Lung (tissue), 12 donors: Measurements from ENCODE around the gene CALM3. TPM values are rescaled to one million over a fixed set of nuclear protein-coding genes. Genes with fewer than 3 reads are reported as not detected.

Experiments
- ATAC-seq: fragments of 200-7000 bp; cut with Tn5 transposase; one replicate; pipeline ENCODE4 v1.9.1; 2020; ENCODE audit warnings: moderate number of reproducible peaks; ENCODE audit not compliant: insufficient read depth, low FRiP score
- DNase-seq, 3 donors: peaks; one replicate each; pipeline ENCODE4 v3.0.0-alpha.2; 2013 to 2017
- H3K27ac ChIP-seq, 2 donors: one replicate each; pipeline ENCODE4 v1.5.1; 2013; ENCODE audit warnings: mild to moderate bottlenecking in 2 of 2, moderate library complexity in 2 of 2, control low read depth in 1 of 2, inconsistent platforms in 1 of 2, low read depth in 1 of 2, low read length in 1 of 2
- H3K27me3 ChIP-seq, 3 donors: one replicate each; pipeline ENCODE4 v1.5.1; 2013; ENCODE audit warnings: low read length in 2 of 3; ENCODE audit not compliant: control insufficient read depth in 3 of 3, insufficient read depth in 3 of 3
- H3K36me3 ChIP-seq, 4 donors: one replicate each; pipeline ENCODE4 v1.5.1; 2013; ENCODE audit warnings: low read length in 4 of 4, mild to moderate bottlenecking in 1 of 4, moderate library complexity in 1 of 4; ENCODE audit not compliant: control insufficient read depth in 4 of 4, insufficient read depth in 4 of 4
- H3K4me1 ChIP-seq, 5 donors: one replicate each; pipeline ENCODE4 v1.5.1; 2013; ENCODE audit warnings: low read length in 5 of 5, mild to moderate bottlenecking in 2 of 5, moderate library complexity in 1 of 5; ENCODE audit not compliant: control insufficient read depth in 5 of 5, insufficient read depth in 5 of 5
- H3K4me3 ChIP-seq: one replicate; pipeline ENCODE4 v1.5.1; 2013; ENCODE audit warnings: mild to moderate bottlenecking, control low read depth, moderate library complexity
- H3K9ac ChIP-seq, 2 donors: one replicate each; pipeline ENCODE4 v1.5.1; 2013; ENCODE audit warnings: low read length in 2 of 2, control low read depth in 1 of 2; ENCODE audit not compliant: insufficient read depth in 1 of 2
- H3K9me3 ChIP-seq, 4 donors: one replicate each; pipeline ENCODE4 v1.5.1; 2013; ENCODE audit warnings: low read length in 3 of 4, mild to moderate bottlenecking in 1 of 4, moderate library complexity in 1 of 4; ENCODE audit not compliant: control insufficient read depth in 4 of 4, insufficient read depth in 3 of 4
- CTCF ChIP-seq: IDR thresholded peaks from 2 replicates; pipeline ENCODE4 v1.5.1; 2012; ENCODE audit warnings: mild to moderate bottlenecking; ENCODE audit errors: control extremely low read depth, extremely low read depth
- WGBS, 2 donors: extraction: QIAGEN DNeasy Blood & Tissue Kit; methylation state at CpG; one replicate each; pipeline ENCODE4 v1.1.7; 2013; 5-methylcytosine and 5-hydroxymethylcytosine counted together
- polyA plus RNA-seq, 2 donors: library from polyadenylated mRNA; stranded (reverse); fragments of 200-250 nt; gene quantifications; one replicate each; pipeline ENCODE4 v1.2.1, GENCODE V29; 2013
- total RNA-seq, 2 donors: library from RNA; depleted of rRNA in 1 of 2; stranded (reverse); fragments of >200 nt in 1 of 2; gene quantifications; one replicate each; pipeline ENCODE4 v1.2.1, GENCODE V29; 2014 to 2021
- donor health status: control.
- donor health status: control.
- donor health status: Bipolar disorder and iron deficiency.
- donor health status: healthy.
- donor health status: DM: yes; HTN: yes; CAD: no.

The CALM3 gene
- total and polyA plus RNA-seq, 4 donors: 126 to 202 (median 162) TPM

DNA sequence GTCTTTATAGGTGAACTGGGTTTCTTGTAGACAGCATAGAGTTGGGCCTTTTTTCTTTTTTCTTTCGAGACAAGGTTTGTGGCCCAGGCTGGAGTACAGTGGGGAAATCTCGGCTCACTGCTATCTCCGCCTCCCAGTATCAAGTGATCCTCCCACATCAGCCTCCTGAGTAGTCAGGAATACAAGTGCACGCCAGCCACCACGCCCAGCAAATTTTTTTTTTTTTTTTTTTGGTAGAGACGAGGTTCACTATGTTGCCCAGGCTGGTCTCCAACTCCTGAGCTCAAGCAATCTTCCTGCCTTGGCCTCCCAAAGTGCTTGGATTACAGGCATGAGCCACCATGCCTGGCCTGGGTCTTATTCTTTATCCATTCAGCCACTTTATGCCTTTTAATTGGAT, 5.1 kb upstream of the CALM3 start:
- peaks cover 0 to 6% (median 0%) of the 10 kb centered on the region in 5 donors for H3K4me1 ChIP-seq
- H3K4me3 ChIP-seq: no peak overlapping the region
- ATAC-seq: no peak
- DNase-seq: no peak
- no peak overlapping the region for H3K9ac ChIP-seq
- no peak for TF ChIP-seq CTCF
- H3K27me3 ChIP-seq: no peaks in the 10 kb centered on the region
- peaks cover 0 to 6% (median under 1%) of the 10 kb centered on the region in 4 donors for H3K9me3 ChIP-seq
- WGBS, 2 donors: 77 to 89% methylated on average over 6 of the region's 6 CpGs
- no peaks in the 10 kb centered on the region for H3K36me3 ChIP-seq
- no peak overlapping the region for H3K27ac ChIP-seq

DNA sequence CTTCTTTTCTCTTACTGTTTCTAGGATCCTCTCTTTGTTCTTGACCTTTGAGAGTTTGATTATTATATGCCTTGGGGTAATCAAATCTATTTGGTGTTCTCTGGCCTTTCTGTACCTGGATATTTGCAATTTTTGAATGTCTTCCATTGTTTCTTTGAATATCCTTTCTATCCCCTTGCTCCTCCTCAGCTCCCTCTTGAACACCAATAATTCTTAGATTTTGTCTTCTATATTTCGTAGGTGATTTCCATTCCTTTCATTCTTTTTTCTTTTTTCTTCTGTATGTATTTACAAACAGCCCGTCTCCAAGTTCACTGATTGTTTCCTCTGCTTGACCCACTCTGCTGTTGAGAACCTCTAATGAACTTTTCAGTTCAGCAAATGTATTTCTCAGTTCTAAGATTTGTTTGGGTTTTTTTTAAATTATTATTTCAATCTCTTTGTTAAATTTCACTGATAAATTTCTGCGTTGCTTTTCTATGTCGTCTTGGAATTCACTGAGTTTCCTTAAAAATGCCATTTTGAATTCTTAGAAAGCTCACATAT, 2.7 kb upstream of the CALM3 start:
- ATAC-seq (no peak), DNase-seq (no peak)
- Histone ChIP-seq H3K27ac (no peak overlapping the region), H3K9me3 (peaks cover 0 to 6% (median 0%) of the 10 kb centered on the region in 4 donors), H3K9ac (no peak overlapping the region), H3K4me1 (peaks cover 3 to 16% (median 4%) of the 10 kb centered on the region in 5 donors), H3K4me3 (no peak overlapping the region), H3K36me3 (no peaks in the 10 kb centered on the region), H3K27me3 (no peaks in the 10 kb centered on the region)
- TF ChIP-seq CTCF: no peak
- WGBS, 2 donors: 97 to 98% methylated on average over 4 of the region's 4 CpGs

DNA sequence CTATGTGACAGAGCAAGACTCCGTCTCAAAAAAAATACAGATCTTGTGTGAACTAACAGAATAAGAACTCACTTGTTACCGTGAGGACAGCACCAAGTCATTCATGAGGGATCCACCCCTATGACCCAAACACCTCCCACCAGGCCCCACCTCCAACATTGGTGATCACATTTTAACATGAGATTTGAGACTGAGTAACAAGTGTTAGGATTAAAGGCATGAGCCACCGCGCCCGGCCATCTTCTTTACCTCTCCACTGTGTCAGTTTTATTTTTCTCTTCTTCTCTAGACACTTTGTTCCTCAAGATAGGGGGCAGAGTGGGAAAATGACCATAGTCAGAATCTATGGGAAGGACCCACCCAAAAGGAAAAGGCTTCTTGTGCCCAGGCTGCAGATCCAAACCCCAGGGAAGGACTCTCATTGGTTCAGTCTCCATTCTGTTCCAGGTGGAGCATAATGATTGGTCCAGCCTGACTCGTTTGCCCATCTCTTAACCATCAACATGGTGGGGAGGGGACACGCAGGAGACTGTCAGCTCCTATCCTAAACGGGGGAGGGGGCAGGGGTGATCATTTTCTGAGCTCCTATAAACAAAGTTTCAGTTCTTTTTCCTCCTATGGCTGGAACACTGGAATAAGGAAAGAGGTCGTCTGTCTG, 1.3 kb upstream of the CALM3 start:
- Histone ChIP-seq H3K9me3 (peaks cover 0 to 6% (median 0%) of the 10 kb centered on the region in 4 donors), H3K27ac (peak overlapping the region in 1 of 2 donors; percentile 100), H3K9ac (peak overlapping the region in 1 of 2 donors; percentile 93), H3K4me1 (peaks cover 7 to 26% (median 13%) of the 10 kb centered on the region in 5 donors), H3K36me3 (no peaks in the 10 kb centered on the region), H3K4me3 (peak overlapping the region; percentile 72), H3K27me3 (no peaks in the 10 kb centered on the region)
- WGBS, 2 donors: 69 to 70% methylated on average over 9 of the region's 9 CpGs
- no peak for TF ChIP-seq CTCF
- ATAC-seq: no peak
- no peak for DNase-seq
